ENCODE data around the gene GRWD1. TPM values are rescaled to one million over a fixed set of nuclear protein-coding genes. Genes with fewer than 3 reads are reported as not detected.

Gene GRWD1
- total RNA-seq, 1 experiment from 2014 or later = 56.7 TPM

- Histone ChIP-seq H3K4me3 (ENCODE audit: low read depth in 2 of 2, low read length in 2 of 2) (no peak overlapping the region), H3K9me3 (ENCODE audit: control insufficient read depth, insufficient read depth, low read depth, low read length) (no peaks in the 10 kb centered on the region), H3K4me1 (ENCODE audit: control insufficient read depth, insufficient read depth, low read length) (peaks cover 9% of the 10 kb centered on the region), H3K27ac (ENCODE audit: low read length) (no peak overlapping the region), H3K36me3 (ENCODE audit: control insufficient read depth, insufficient read depth, low read length) (no peaks in the 10 kb centered on the region; the same call in 1 of the 2 replicates), H3K27me3 (ENCODE audit: control insufficient read depth, insufficient read depth, low read length) (no peaks in the 10 kb centered on the region)
- intact Hi-C loops (cut with micrococcal nuclease; ENCODE audit: unreplicated experiment) (no loop called here), in situ Hi-C loops (cut with HindIII; ENCODE audit: low pct_unique_long_range_greater_than_20kb, low sequenced_read_pairs) (no loop called here)
- ChIA-PET POLR2A (no interaction called here), CTCF (no interaction called here)
- no peak for TF ChIP-seq TCF7L2 (IDR thresholded peaks at IDR 0.05; ENCODE audit: low read depth, low read length)
- TF ChIP-seq REST (IDR thresholded peaks at IDR 0.05; ENCODE audit: insufficient read depth in 1 of 2, low read depth in 2 of 2, low read length in 1 of 2) = no peak
- TF ChIP-seq POLR2AphosphoS5 (IDR thresholded peaks at IDR 0.05; ENCODE audit: low read depth, low read length) = 0 out of 2 replicates have a peak, but pooled peaks have one; percentile 8
- no peak for DNase-seq (ENCODE audit: low read depth, low spot score)
- no TSS peak for BruUV-seq (replicated peaks)
- no peak for ATAC-seq
These were observed 34.4 kb downstream of the GRWD1 start for GRCh38 chr19:48480183-48480557.

GRCh38 chr19:48480558-48481500 lies 35.0 kb downstream of the GRWD1 start:
- H3K27ac ChIP-seq (ENCODE audit: low read length) = no peak overlapping the region
- H3K36me3 ChIP-seq (ENCODE audit: control insufficient read depth, insufficient read depth, low read length) = no peaks in the 10 kb centered on the region; the same call in 1 of the 2 replicates
- in situ Hi-C loops (cut with HindIII; ENCODE audit: low pct_unique_long_range_greater_than_20kb, low sequenced_read_pairs) = no loop called here
- no TSS peak for BruUV-seq (replicated peaks)
- no peak for DNase-seq (ENCODE audit: low read depth, low spot score)
- CTCF ChIA-PET = no interaction called here
- intact Hi-C loops (cut with micrococcal nuclease; ENCODE audit: unreplicated experiment) = no loop called here
- H3K9me3 ChIP-seq (ENCODE audit: control insufficient read depth, insufficient read depth, low read depth, low read length) = no peaks in the 10 kb centered on the region
- TF ChIP-seq CTCF (IDR thresholded peaks at IDR 0.05) = no peak
- TF ChIP-seq REST (IDR thresholded peaks at IDR 0.05; ENCODE audit: insufficient read depth in 1 of 2, low read depth in 2 of 2, low read length in 1 of 2) = no peak
- no peak for TF ChIP-seq SIN3A (IDR thresholded peaks at IDR 0.05; ENCODE audit: borderline replicate concordance, insufficient read depth, low read depth, low read length)
- no peak for TF ChIP-seq TCF7L2 (IDR thresholded peaks at IDR 0.05; ENCODE audit: low read depth, low read length)
- no peak for TF ChIP-seq POLR2AphosphoS5 (IDR thresholded peaks at IDR 0.05; ENCODE audit: low read depth, low read length)
- H3K27me3 ChIP-seq (ENCODE audit: control insufficient read depth, insufficient read depth, low read length) = no peaks in the 10 kb centered on the region
- ATAC-seq = no peak
- H3K4me1 ChIP-seq (ENCODE audit: control insufficient read depth, insufficient read depth, low read length) = peaks cover 9% of the 10 kb centered on the region
- POLR2A ChIA-PET = no interaction called here
- H3K4me3 ChIP-seq (ENCODE audit: low read depth in 2 of 2, low read length in 2 of 2) = no peak overlapping the region
